WTC11 (cell line): Measurements from ENCODE around the gene TAF8. TPM values are rescaled to one million over a fixed set of nuclear protein-coding genes. Genes with fewer than 3 reads are reported as not detected.
A peak's percentile ranks its signal among the peaks of the same experiment; 100 is the strongest.

Experiments used
- ATAC-seq: fragments of 200-7000 bp; cut with Tn5 transposase; 2 replicates; pipeline ENCODE4 v1.10.0; 2021; ENCODE audit warnings: mild to moderate bottlenecking, moderate library complexity
- CTCF ChIA-PET: fragments of 300-600 bp; sonication (Branson Sonifier 250); formaldehyde crosslinking; loops from one replicate; lab custom pipeline; 2021; ENCODE audit warnings: antibody characterized with exemption; lab: Charles Lee
- POLR2A ChIA-PET: fragments of 350-600 bp; sonication (Branson Sonifier 250); formaldehyde crosslinking; loops from one replicate; lab custom pipeline; 2021; ENCODE audit warnings: antibody characterized with exemption; lab: Charles Lee
- DNase-seq: peaks from one replicate; pipeline ENCODE4 v3.0.0; 2021; ENCODE audit warnings: low spot score
- H3K27ac Mint-ChIP-seq: 2 replicates; pipeline ENCODE4 v1.8.0; 2021; ENCODE audit warnings: mixed read lengths
- H3K27me3 Mint-ChIP-seq: 2 replicates; pipeline ENCODE4 v1.8.0; 2021; ENCODE audit warnings: low read depth, mild to moderate bottlenecking, moderate library complexity, mixed read lengths
- H3K36me3 Mint-ChIP-seq: 2 replicates; pipeline ENCODE4 v1.8.0; 2021; ENCODE audit warnings: mixed read lengths
- H3K4me1 Mint-ChIP-seq: 2 replicates; pipeline ENCODE4 v1.8.0; 2022; ENCODE audit warnings: mixed read lengths
- H3K4me3 Mint-ChIP-seq: 2 replicates; pipeline ENCODE4 v1.8.0; 2021; ENCODE audit warnings: mild to moderate bottlenecking, moderate library complexity, mixed read lengths
- H3K9me3 Mint-ChIP-seq: 2 replicates; pipeline ENCODE4 v1.8.0; 2021; ENCODE audit warnings: mixed read lengths
- AR ChIP-seq: fragments of 250-450 bp; sonication (Bioruptor Pico); IDR thresholded peaks from 2 replicates; pipeline ENCODE4 v1.9.0; 2021; ENCODE audit warnings: mild to moderate bottlenecking
- CREB1 ChIP-seq: sonication (generic); formaldehyde crosslinking; IDR thresholded peaks from 2 replicates; pipeline ENCODE4 v1.8.0; 2023; ENCODE audit warnings: mild to moderate bottlenecking, missing genetic modification reagents
- E2F4 ChIP-seq: sonication (generic); formaldehyde crosslinking; IDR thresholded peaks from 2 replicates; pipeline ENCODE4 v1.8.1; 2022; ENCODE audit warnings: low read depth, mild to moderate bottlenecking, moderate library complexity, missing genetic modification reagents, borderline replicate concordance
- FOXJ3 ChIP-seq: sonication (generic); formaldehyde crosslinking; IDR thresholded peaks from 2 replicates; pipeline ENCODE4 v1.9.0; 2021; ENCODE audit warnings: missing genetic modification reagents, mild to moderate bottlenecking, borderline replicate concordance
- FOXP1 ChIP-seq: sonication (generic); formaldehyde crosslinking; IDR thresholded peaks from 2 replicates; pipeline ENCODE4 v1.8.0; 2022; ENCODE audit warnings: missing genetic modification reagents, mild to moderate bottlenecking, moderate library complexity, borderline replicate concordance
- GTF2I ChIP-seq: fragments of 250-450 bp; sonication (Bioruptor Pico); conservative IDR thresholded peaks from 2 replicates; pipeline ENCODE4 v1.4.0; 2021; ENCODE audit warnings: mild to moderate bottlenecking
- JUN ChIP-seq: sonication (generic); formaldehyde crosslinking; IDR thresholded peaks from 2 replicates; pipeline ENCODE4 v1.8.0; 2023; ENCODE audit warnings: mild to moderate bottlenecking, missing genetic modification reagents
- MXD4 ChIP-seq: fragments of 250-450 bp; sonication (Bioruptor Pico); IDR thresholded peaks from 2 replicates; pipeline ENCODE4 v1.8.0; 2021; ENCODE audit warnings: mild to moderate bottlenecking, moderate library complexity, borderline replicate concordance
- NFYB ChIP-seq: sonication (generic); formaldehyde crosslinking; conservative IDR thresholded peaks from 2 replicates; pipeline ENCODE4 v1.8.0; 2022; ENCODE audit warnings: low read depth, missing genetic modification reagents
- PREB ChIP-seq: sonication (generic); formaldehyde crosslinking; IDR thresholded peaks from 2 replicates; pipeline ENCODE4 v1.8.1; 2022; ENCODE audit warnings: mild to moderate bottlenecking, missing genetic modification reagents, moderate library complexity, borderline replicate concordance
- RELA ChIP-seq: sonication (generic); formaldehyde crosslinking; IDR thresholded peaks from 2 replicates; pipeline ENCODE4 v1.8.1; 2022; ENCODE audit warnings: missing genetic modification reagents, mild to moderate bottlenecking, borderline replicate concordance
- SOX15 ChIP-seq: fragments of 250-450 bp; sonication (Bioruptor Pico); IDR thresholded peaks from 2 replicates; pipeline ENCODE4 v1.9.0; 2021; ENCODE audit warnings: mild to moderate bottlenecking
- USF2 ChIP-seq: sonication (generic); formaldehyde crosslinking; IDR thresholded peaks from 2 replicates; pipeline ENCODE4 v1.8.1; 2023; ENCODE audit warnings: mild to moderate bottlenecking, missing genetic modification reagents, moderate library complexity
- ZMAT4 ChIP-seq: fragments of 250-450 bp; sonication (Bioruptor Pico); IDR thresholded peaks from 2 replicates; pipeline ENCODE4 v1.9.0; 2021; ENCODE audit warnings: mild to moderate bottlenecking
- ZNF232 ChIP-seq: sonication (generic); formaldehyde crosslinking; IDR thresholded peaks from 2 replicates; pipeline ENCODE4 v1.8.0; 2022; ENCODE audit warnings: mild to moderate bottlenecking, missing genetic modification reagents
- ZNF281 ChIP-seq: sonication (generic); formaldehyde crosslinking; IDR thresholded peaks from 2 replicates; pipeline ENCODE4 v1.8.0; 2023; ENCODE audit warnings: mild to moderate bottlenecking, missing genetic modification reagents
- total RNA-seq: library from RNA; stranded (reverse); gene quantifications from 3 replicates; pipeline ENCODE4 v1.2.3, GENCODE V29; 2021
- TF ChIP-seq, protein P1 (sequence below): sonication (generic); formaldehyde crosslinking; IDR thresholded peaks from 2 replicates; pipeline ENCODE4 v1.8.1; 2022; ENCODE audit warnings: missing genetic modification reagents, borderline replicate concordance
- TF ChIP-seq, protein P2 (sequence below): sonication (generic); formaldehyde crosslinking; IDR thresholded peaks from 2 replicates; pipeline ENCODE4 v1.8.1; 2023; ENCODE audit warnings: mild to moderate bottlenecking, missing genetic modification reagents

TAF8 gene
- total RNA-seq, 1 experiment from 2014 or later = 31.0 TPM

GRCh38 chr6:42125663-42126062, 75.3 kb downstream of the TAF8 start:
- ATAC-seq (no peak), DNase-seq (no peak)
- H3K36me3 Mint-ChIP-seq = peaks cover 60% of the 10 kb centered on the region
- H3K4me3 Mint-ChIP-seq = no peak overlapping the region
- TF ChIP-seq, protein P1, sequence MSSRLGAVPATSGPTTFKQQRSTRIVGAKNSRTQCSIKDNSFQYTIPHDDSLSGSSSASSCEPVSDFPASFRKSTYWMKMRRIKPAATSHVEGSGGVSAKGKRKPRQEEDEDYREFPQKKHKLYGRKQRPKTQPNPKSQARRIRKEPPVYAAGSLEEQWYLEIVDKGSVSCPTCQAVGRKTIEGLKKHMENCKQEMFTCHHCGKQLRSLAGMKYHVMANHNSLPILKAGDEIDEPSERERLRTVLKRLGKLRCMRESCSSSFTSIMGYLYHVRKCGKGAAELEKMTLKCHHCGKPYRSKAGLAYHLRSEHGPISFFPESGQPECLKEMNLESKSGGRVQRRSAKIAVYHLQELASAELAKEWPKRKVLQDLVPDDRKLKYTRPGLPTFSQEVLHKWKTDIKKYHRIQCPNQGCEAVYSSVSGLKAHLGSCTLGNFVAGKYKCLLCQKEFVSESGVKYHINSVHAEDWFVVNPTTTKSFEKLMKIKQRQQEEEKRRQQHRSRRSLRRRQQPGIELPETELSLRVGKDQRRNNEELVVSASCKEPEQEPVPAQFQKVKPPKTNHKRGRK (CRISPR knock-in tag) = no peak
- TF ChIP-seq JUN (no peak), SOX15 (no peak), FOXP1 (CRISPR knock-in tag) (no peak), ZNF232 (CRISPR knock-in tag) (no peak)
- CTCF ChIA-PET = interaction anchor here (1.0 kb wide), 1 partner anchor 21 kb away, joined by 3 read pairs; no protein-coding TSS in a partner anchor
- no peaks in the 10 kb centered on the region for H3K9me3 Mint-ChIP-seq
- H3K4me1 Mint-ChIP-seq = no peaks in the 10 kb centered on the region
- no peak overlapping the region for H3K27ac Mint-ChIP-seq
- no peaks in the 10 kb centered on the region for H3K27me3 Mint-ChIP-seq
- POLR2A ChIA-PET = no interaction called here

DNA sequence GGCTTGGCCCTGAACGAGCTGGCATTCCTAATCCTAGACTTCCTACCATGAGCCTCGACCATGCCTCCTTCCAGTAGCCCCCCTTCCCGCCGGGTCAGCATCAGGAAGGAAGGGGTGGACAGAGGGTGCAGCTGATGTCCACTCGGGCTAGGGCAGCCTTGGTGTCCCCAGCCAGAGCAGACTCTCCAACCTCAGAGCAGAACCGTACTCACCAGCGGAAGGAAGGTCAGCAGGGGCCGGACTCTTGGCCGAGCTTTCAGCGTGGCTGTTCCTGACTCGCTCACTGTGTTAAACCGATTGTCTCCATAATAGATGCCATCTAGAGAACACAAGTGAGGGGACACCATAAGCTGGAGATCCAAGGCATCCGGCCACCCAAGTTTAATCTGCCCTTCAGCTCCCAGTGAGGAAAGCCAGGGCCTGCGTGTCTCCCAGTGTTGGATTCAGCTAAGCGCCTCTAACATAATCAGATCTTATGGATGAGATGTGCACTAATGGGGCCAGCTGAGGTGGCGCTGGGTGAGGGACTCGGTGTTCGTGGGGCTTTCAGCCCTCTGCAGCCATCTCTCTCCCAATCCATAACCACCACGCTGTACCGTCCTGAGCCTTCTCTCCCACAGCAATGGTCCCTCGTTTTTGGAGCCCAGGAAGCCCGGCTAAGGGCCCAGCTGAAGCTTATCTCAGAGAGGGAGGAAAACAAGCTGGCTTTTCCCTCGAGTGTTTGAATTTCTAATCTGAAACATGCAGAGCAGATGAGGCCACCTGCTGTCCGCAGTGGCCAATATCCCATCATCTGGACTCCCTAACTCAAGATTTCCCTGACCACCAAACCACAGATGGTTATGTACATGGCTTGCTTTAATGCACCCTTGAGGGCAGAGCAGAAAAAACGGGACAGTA, 78.4 kb downstream of the TAF8 start:
- Mint-ChIP-seq H3K27me3 (no peaks in the 10 kb centered on the region), H3K9me3 (no peaks in the 10 kb centered on the region), H3K4me1 (peaks cover 12% of the 10 kb centered on the region), H3K4me3 (no peak overlapping the region), H3K27ac (0 out of 2 replicates have a peak overlapping the region, but pooled peaks have one; percentile 45), H3K36me3 (peaks cover 68% of the 10 kb centered on the region)
- no peak for DNase-seq
- ChIA-PET POLR2A (interaction anchor here (0.6 kb wide), 1 partner anchor 123 kb away, joined by 3 read pairs; no protein-coding TSS in a partner anchor), CTCF (interaction anchor here (0.6 to 2.0 kb wide), 3 partner anchors 10 to 33 kb away, joined by 3 to 10 read pairs (median 8); no protein-coding TSS in a partner anchor)
- no peak for ATAC-seq
- TF ChIP-seq E2F4 (CRISPR knock-in tag) = no peak
- TF ChIP-seq ZMAT4 (CRISPR knock-in tag) = no peak
- TF ChIP-seq PREB (CRISPR knock-in tag) = no peak
- no peak for TF ChIP-seq AR (CRISPR knock-in tag)
- TF ChIP-seq, protein P2, sequence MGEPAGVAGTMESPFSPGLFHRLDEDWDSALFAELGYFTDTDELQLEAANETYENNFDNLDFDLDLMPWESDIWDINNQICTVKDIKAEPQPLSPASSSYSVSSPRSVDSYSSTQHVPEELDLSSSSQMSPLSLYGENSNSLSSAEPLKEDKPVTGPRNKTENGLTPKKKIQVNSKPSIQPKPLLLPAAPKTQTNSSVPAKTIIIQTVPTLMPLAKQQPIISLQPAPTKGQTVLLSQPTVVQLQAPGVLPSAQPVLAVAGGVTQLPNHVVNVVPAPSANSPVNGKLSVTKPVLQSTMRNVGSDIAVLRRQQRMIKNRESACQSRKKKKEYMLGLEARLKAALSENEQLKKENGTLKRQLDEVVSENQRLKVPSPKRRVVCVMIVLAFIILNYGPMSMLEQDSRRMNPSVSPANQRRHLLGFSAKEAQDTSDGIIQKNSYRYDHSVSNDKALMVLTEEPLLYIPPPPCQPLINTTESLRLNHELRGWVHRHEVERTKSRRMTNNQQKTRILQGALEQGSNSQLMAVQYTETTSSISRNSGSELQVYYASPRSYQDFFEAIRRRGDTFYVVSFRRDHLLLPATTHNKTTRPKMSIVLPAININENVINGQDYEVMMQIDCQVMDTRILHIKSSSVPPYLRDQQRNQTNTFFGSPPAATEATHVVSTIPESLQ (CRISPR knock-in tag) = no peak
- TF ChIP-seq USF2 (CRISPR knock-in tag) = no peak
- no peak for TF ChIP-seq MXD4
- no peak for TF ChIP-seq FOXJ3 (CRISPR knock-in tag)
- no peak for TF ChIP-seq RELA (CRISPR knock-in tag)
- no peak for TF ChIP-seq GTF2I (CRISPR knock-in tag)
- no peak for TF ChIP-seq CREB1 (CRISPR knock-in tag)
- TF ChIP-seq ZNF281 (CRISPR knock-in tag) = no peak
- no peak for TF ChIP-seq NFYB (CRISPR knock-in tag)
